Activated B cell treated with CpG ODN at 0.5 μM for 24 hours (primary cell): ENCODE data around the gene DMRTC2. TPM values are rescaled to one million over a fixed set of nuclear protein-coding genes. Genes with fewer than 3 reads are reported as not detected.

Source experiments
- ATAC-seq: fragments of 200-7000 bp; cut with Tn5 transposase; one replicate; pipeline ENCODE4 v1.10.0; 2021; ENCODE audit warnings: low read depth, mild to moderate bottlenecking, moderate library complexity
- CTCF ChIA-PET: fragments of 350-600 bp; sonication (Branson Sonifier 250); formaldehyde crosslinking; loops from one replicate; lab custom pipeline; 2021; ENCODE audit warnings: antibody characterized with exemption; lab: Charles Lee
- POLR2A ChIA-PET: fragments of 350-600 bp; sonication (Branson Sonifier 250); formaldehyde crosslinking; loops from one replicate; lab custom pipeline; 2021; ENCODE audit warnings: antibody characterized with exemption; lab: Charles Lee
- DNase-seq: peaks from one replicate; pipeline ENCODE4 v3.0.0; 2022
- H3K27ac Mint-ChIP-seq: one replicate; pipeline ENCODE4 v1.8.0; 2020; ENCODE audit warnings: mixed read lengths
- H3K27me3 Mint-ChIP-seq: one replicate; pipeline ENCODE4 v1.8.0; 2021; ENCODE audit warnings: mixed read lengths
- H3K36me3 Mint-ChIP-seq: one replicate; pipeline ENCODE4 v1.8.0; 2021; ENCODE audit warnings: low read depth, mixed read lengths
- H3K4me1 Mint-ChIP-seq: one replicate; pipeline ENCODE4 v1.8.0; 2021; ENCODE audit warnings: mixed read lengths
- H3K4me3 Mint-ChIP-seq: one replicate; pipeline ENCODE4 v1.8.0; 2020; ENCODE audit warnings: mild to moderate bottlenecking, mixed read lengths
- H3K9me3 Mint-ChIP-seq: one replicate; pipeline ENCODE4 v1.8.0; 2020; ENCODE audit warnings: mixed read lengths
- intact Hi-C: fragments of 100-400 bp; cut with micrococcal nuclease; formaldehyde crosslinking; loops from one replicate; pipeline ENCODE4 v1.15.1; 2024
- total RNA-seq: library from RNA; stranded (reverse); gene quantifications from 2 replicates; pipeline ENCODE4 v1.2.3, GENCODE V29; 2022
- TF ChIP-seq, protein P1 (sequence below): fragments of 200-600 bp; IDR thresholded peaks from one replicate; pipeline ENCODE4 v1.8.0; 2022; ENCODE audit warnings: antibody characterized with exemption, mild to moderate bottlenecking

DMRTC2 gene
- total RNA-seq, 1 donor from 2014 or later, result not detected

- ChIA-PET CTCF (interaction anchor here (1.5 to 2.3 kb wide), 2 partner anchors 16 to 17 kb away, joined by 6 to 7 read pairs; no protein-coding TSS in a partner anchor), POLR2A (interaction anchor here (0.9 kb wide), 1 partner anchor 15 kb away, joined by 3 read pairs; no protein-coding TSS in a partner anchor)
- Mint-ChIP-seq H3K36me3 (no peaks in the 10 kb centered on the region), H3K4me1 (peaks cover 16% of the 10 kb centered on the region), H3K27ac (no peak overlapping the region), H3K4me3 (no peak overlapping the region), H3K27me3 (no peaks in the 10 kb centered on the region), H3K9me3 (no peaks in the 10 kb centered on the region)
- ATAC-seq (no peak), DNase-seq (no peak)
- TF ChIP-seq, protein P1, sequence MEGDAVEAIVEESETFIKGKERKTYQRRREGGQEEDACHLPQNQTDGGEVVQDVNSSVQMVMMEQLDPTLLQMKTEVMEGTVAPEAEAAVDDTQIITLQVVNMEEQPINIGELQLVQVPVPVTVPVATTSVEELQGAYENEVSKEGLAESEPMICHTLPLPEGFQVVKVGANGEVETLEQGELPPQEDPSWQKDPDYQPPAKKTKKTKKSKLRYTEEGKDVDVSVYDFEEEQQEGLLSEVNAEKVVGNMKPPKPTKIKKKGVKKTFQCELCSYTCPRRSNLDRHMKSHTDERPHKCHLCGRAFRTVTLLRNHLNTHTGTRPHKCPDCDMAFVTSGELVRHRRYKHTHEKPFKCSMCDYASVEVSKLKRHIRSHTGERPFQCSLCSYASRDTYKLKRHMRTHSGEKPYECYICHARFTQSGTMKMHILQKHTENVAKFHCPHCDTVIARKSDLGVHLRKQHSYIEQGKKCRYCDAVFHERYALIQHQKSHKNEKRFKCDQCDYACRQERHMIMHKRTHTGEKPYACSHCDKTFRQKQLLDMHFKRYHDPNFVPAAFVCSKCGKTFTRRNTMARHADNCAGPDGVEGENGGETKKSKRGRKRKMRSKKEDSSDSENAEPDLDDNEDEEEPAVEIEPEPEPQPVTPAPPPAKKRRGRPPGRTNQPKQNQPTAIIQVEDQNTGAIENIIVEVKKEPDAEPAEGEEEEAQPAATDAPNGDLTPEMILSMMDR, result no peak
- intact Hi-C loops, result loop anchor here (2.0 kb wide), 1 partner anchor 14 kb away; the partner anchor contains the start of gene CEACAM3
Measured at GRCh38 chr19:41810301-41810700, 34.5 kb upstream of the DMRTC2 start.

- H3K27me3 Mint-ChIP-seq, result no peaks in the 10 kb centered on the region
- H3K9me3 Mint-ChIP-seq, result no peaks in the 10 kb centered on the region
- no peaks in the 10 kb centered on the region for H3K36me3 Mint-ChIP-seq
- TF ChIP-seq, protein P1, result no peak
- DNase-seq (no peak), ATAC-seq (no peak)
- ChIA-PET POLR2A (interaction anchor here (0.9 kb wide), 1 partner anchor 16 kb away, joined by 3 read pairs; no protein-coding TSS in a partner anchor), CTCF (interaction anchor here (1.5 to 2.3 kb wide), 3 partner anchors 10 to 18 kb away, joined by 6 to 7 read pairs (median 6); no protein-coding TSS in a partner anchor)
- no peak overlapping the region for H3K27ac Mint-ChIP-seq
- H3K4me1 Mint-ChIP-seq, result peaks cover 8% of the 10 kb centered on the region
- intact Hi-C loops, result loop anchor here (2.0 kb wide), 1 partner anchor 14 kb away; the partner anchor contains the start of gene CEACAM3
- H3K4me3 Mint-ChIP-seq, result no peak overlapping the region
Measured at GRCh38 chr19:41811036-41811435, 33.8 kb upstream of the DMRTC2 start.

DNA sequence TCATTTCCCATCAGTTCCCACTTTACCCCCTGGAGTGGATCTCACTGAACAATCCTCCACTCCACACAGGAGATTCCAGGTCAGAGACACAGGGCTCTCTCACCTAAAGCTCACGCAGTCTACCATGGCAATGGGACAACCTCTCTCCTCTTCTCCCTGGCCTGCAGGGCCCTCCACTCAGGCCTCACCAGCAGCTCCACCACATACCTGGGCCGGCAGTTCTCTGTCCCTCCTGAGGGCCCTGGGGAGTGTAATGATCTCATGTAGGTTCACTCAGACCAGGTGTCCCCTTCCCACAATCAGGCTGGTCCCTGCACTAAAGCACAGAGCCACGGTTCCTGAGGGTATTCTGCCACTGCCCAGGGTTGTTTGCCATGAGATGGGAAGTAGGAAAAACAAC lies 32.9 kb upstream of the DMRTC2 start:
- ATAC-seq (no peak), DNase-seq (no peak)
- Mint-ChIP-seq H3K27ac (no peak overlapping the region), H3K27me3 (no peaks in the 10 kb centered on the region), H3K9me3 (no peaks in the 10 kb centered on the region), H3K36me3 (no peaks in the 10 kb centered on the region), H3K4me1 (peaks cover 8% of the 10 kb centered on the region), H3K4me3 (no peak overlapping the region)
- ChIA-PET POLR2A (interaction anchor here (1.1 kb wide), 1 partner anchor 10 kb away, joined by 3 read pairs; no protein-coding TSS in a partner anchor), CTCF (interaction anchor here (1.1 to 2.3 kb wide), 3 partner anchors 9 to 19 kb away, joined by 4 to 6 read pairs (median 6); no protein-coding TSS in a partner anchor)
- TF ChIP-seq, protein P1, result no peak
- intact Hi-C loops, result loop anchor here (2.0 kb wide), 1 partner anchor 15 kb away; the partner anchor contains the start of gene CEACAM3

GRCh38 chr19:41813911-41814310 lies 30.9 kb upstream of the DMRTC2 start:
- ATAC-seq (no peak), DNase-seq (no peak)
- intact Hi-C loops, result no loop called here
- Mint-ChIP-seq H3K4me3 (no peak overlapping the region), H3K4me1 (peaks cover 8% of the 10 kb centered on the region), H3K9me3 (no peaks in the 10 kb centered on the region), H3K27ac (no peak overlapping the region), H3K27me3 (no peaks in the 10 kb centered on the region), H3K36me3 (no peaks in the 10 kb centered on the region)
- ChIA-PET CTCF (interaction anchor here (1.2 kb wide), 1 partner anchor 20 kb away, joined by 3 read pairs; no protein-coding TSS in a partner anchor), POLR2A (no interaction called here)
- TF ChIP-seq, protein P1, result no peak

DNA sequence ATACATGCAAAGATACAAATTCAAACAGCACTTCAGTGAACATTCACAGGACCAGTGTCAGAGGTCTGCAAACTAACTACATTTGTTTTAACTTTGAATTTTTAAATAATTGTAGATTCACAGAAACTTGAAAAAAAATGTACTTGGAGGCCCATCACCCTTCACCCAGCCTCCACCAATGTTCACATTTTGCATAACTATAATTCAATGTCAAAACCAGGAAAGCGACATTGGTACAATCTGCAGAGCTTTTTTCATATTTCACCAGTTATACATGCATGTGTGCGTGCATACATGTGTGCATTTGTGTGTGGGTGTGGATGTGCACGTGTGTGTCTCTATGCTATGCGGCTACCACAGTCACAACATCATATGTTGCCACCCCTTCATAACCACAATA lies 29.5 kb upstream of the DMRTC2 start:
- ChIA-PET CTCF (no interaction called here), POLR2A (no interaction called here)
- no peak overlapping the region for H3K27ac Mint-ChIP-seq
- H3K36me3 Mint-ChIP-seq, result no peaks in the 10 kb centered on the region
- intact Hi-C loops, result no loop called here
- ATAC-seq (no peak), DNase-seq (no peak)
- H3K27me3 Mint-ChIP-seq, result no peaks in the 10 kb centered on the region
- H3K9me3 Mint-ChIP-seq, result no peaks in the 10 kb centered on the region
- TF ChIP-seq, protein P1, result no peak
- H3K4me1 Mint-ChIP-seq, result peaks cover 8% of the 10 kb centered on the region
- H3K4me3 Mint-ChIP-seq, result no peak overlapping the region
